SKM-1 (cell line): ENCODE measurements around the gene SERF1B.
"Not testable (repeated sequence)": the region's sequence is repeated elsewhere in the genome, so short reads cannot be mapped to it uniquely, and the experiment has no call there.

Experiments
- DNase-seq: peaks from one replicate; lab custom pipeline; 2025; ENCODE audit not compliant: unreplicated experiment; lab: John Stamatoyannopoulos, UW

SERF1B gene

GRCh38 chr5:70025106-70025844 is at the start of gene SERF1B:
Gene SERF1B, plus strand, starts transcription at chr5:70025251. Its CDS starts 201 bp downstream, at chr5:70025452.
- not testable (repeated sequence) for DNase-seq

- not testable (repeated sequence) for DNase-seq
These were observed 33.3 kb upstream of the SERF1B start for GRCh38 chr5:69991713-69992112.

DNA sequence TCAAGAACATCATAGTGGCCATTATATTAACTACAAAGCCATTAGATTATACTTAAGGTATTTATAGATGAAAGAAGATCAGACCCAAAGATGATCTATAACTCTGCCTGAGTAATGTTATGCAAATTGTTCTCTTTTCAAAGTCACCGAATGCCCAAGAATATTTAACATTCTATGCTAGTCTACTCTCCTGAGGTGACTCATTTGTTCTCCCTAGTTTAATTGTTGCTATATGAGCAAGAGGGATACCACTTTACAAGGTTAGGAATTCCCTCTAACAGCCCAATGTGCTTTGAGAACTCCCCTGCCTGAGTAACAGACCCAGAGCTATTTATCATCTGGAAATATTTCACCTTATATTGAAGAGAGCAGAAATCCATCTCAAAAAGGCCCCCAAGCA is 29.5 kb upstream of the SERF1B start:
- not testable (repeated sequence) for DNase-seq

- DNase-seq = not testable (repeated sequence)
These were observed 4.4 kb upstream of the SERF1B start for GRCh38 chr5:70020660-70021059.

- not testable (repeated sequence) for DNase-seq
These were observed 744 bp downstream of the SERF1B start for GRCh38 chr5:70025845-70026145.

GRCh38 chr5:70031204-70031603 is 6.2 kb downstream of the SERF1B start:
- not testable (repeated sequence) for DNase-seq

DNA sequence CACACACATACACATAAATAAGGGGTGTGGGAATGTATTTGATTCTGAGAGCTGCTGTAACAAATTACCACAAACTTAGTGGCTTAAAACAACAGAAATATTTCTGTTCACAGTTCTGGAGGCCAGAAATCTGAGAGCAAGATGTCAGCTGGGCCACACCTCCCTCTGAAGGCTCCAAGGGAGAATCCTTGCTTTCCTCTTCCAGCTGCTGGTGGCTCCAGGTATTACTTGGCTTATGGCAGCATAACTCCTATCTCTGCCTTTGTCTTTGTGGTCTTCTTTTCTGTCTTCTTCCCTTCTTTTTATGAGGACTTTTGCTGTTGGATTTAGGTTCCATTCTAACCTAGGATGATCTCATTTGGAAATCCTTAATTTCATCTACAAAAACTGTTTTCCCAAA is 16.4 kb downstream of the SERF1B start:
- DNase-seq = not testable (repeated sequence)

DNA sequence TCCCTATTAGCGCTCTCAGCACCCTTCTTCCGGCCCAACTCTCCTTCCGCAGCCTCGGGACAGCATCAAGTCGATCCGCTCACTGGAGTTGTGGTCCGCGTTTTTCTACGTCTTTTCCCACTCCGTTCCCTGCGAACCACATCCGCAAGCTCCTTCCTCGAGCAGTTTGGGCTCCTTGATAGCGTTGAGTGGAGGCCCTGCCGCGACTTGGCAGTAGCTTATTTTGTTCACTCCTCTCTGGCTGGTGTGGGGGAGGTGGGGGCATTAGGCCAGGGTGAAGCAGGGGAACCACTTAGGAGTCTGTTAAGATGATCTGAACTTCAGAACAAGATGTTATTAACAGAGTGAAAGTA is 24.7 kb downstream of the SERF1B start:
- DNase-seq = not testable (repeated sequence)

DNA sequence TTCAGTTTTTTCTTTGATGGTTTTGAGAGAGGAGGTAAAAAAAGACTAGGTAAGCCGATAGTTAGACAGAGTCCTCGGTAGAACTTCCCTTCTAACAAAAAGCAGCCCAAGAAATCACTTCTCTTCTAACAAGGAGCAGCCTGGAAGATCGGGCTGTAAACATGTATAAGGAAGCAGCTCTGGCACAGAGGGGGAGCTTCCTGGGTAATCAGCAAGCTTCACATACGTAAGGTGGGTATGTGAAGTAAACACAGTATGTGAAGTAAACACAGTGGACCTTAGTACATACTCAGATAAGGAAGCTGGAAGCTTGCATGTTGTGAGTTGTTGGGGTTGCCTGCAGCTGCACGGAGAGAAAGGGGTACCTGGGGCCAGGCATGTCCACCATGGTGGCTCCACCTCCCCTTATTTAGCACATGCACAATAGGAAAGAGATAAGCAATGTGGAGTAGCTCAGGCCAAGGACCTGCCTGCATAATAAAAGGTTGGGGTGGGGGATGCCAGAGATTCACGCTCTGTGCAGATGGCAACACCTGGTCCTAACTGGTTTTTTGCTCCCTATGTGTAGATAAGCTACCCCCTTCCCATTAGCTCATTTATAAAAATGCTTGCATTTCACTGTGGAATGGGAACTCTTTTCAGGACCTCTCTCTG is 31.4 kb downstream of the SERF1B start:
- not testable (repeated sequence) for DNase-seq

GRCh38 chr5:70057140-70057539 is 32.1 kb downstream of the SERF1B start:
- DNase-seq = not testable (repeated sequence)

GRCh38 chr5:70077632-70078031 is 52.6 kb downstream of the SERF1B start:
- DNase-seq = not testable (repeated sequence)

DNA sequence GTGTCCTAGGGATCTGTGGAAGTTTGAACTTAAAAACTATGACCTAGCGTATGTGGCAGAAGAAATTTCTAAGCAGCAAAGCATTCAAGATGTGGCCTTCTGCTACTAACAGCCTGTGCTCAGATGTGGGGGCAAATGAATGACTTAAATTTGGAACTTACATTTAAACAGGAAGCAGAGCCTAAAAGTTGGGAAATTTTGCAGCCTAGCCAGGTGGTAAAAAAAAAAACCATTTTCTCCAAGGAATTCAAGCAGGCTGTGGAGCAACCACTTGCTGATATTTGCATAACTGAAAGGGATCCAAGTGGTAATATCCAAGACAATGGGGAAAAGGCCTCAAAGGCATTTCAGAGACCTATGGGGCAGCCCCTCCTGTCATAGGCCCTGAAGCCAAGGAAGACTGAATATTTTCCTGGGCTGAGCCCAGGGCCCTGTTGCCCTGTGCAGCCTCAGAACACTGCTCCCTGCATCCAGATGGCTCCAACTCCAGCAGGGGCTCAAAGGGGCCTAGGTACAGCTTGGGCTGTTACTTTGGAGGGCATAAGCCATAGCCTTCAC is 63.9 kb downstream of the SERF1B start:
- DNase-seq = not testable (repeated sequence)

- DNase-seq = not testable (repeated sequence)
These were observed 66.7 kb downstream of the SERF1B start for GRCh38 chr5:70091776-70092175.
